ENCODE data around the gene RIMS4. TPM values are rescaled to one million over a fixed set of nuclear protein-coding genes. Genes with fewer than 3 reads are reported as not detected.

RIMS4 gene
- polyA plus RNA-seq, 4 donors, result 0.64 to 0.99 (median 0.78) TPM

- DNase-seq (ENCODE audit: low read depth in 4 of 4, low spot score in 3 of 4), result no peak
These were observed 65.2 kb downstream of the RIMS4 start for GRCh38 chr20:44745122-44745597.

- DNase-seq (ENCODE audit: low read depth in 4 of 4, low spot score in 3 of 4), result no peak
These were observed 66.3 kb downstream of the RIMS4 start for GRCh38 chr20:44743916-44744655.

GRCh38 chr20:44743080-44743701, 67.2 kb downstream of the RIMS4 start:
- DNase-seq (ENCODE audit: low read depth in 4 of 4, low spot score in 3 of 4), result no peak

- no peak for DNase-seq (ENCODE audit: low read depth in 4 of 4, low spot score in 3 of 4)
These were observed 67.9 kb downstream of the RIMS4 start for GRCh38 chr20:44742304-44743079.

- no peak for DNase-seq (ENCODE audit: low read depth in 4 of 4, low spot score in 3 of 4)
These were observed 70.4 kb downstream of the RIMS4 start for GRCh38 chr20:44739942-44740341.

GRCh38 chr20:44738813-44739477, 71.4 kb downstream of the RIMS4 start:
- DNase-seq (ENCODE audit: low read depth in 4 of 4, low spot score in 3 of 4), result no peak

GRCh38 chr20:44737116-44737515, 73.2 kb downstream of the RIMS4 start:
- no peak for DNase-seq (ENCODE audit: low read depth in 4 of 4, low spot score in 3 of 4)

- no peak for DNase-seq (ENCODE audit: low read depth in 4 of 4, low spot score in 3 of 4)
These were observed 74.0 kb downstream of the RIMS4 start for GRCh38 chr20:44736170-44737021.

GRCh38 chr20:44735816-44736169, 74.6 kb downstream of the RIMS4 start:
- no peak for DNase-seq (ENCODE audit: low read depth in 4 of 4, low spot score in 3 of 4)

GRCh38 chr20:44734938-44735337, 75.4 kb downstream of the RIMS4 start:
- no peak for DNase-seq (ENCODE audit: low read depth in 4 of 4, low spot score in 3 of 4)

- DNase-seq (ENCODE audit: low read depth in 4 of 4, low spot score in 3 of 4), result no peak
These were observed 76.8 kb downstream of the RIMS4 start for GRCh38 chr20:44733341-44734069.

- DNase-seq (ENCODE audit: low read depth in 4 of 4, low spot score in 3 of 4), result no peak
These were observed 78.0 kb downstream of the RIMS4 start for GRCh38 chr20:44732327-44732726.

- DNase-seq (ENCODE audit: low read depth in 4 of 4, low spot score in 3 of 4), result no peak
These were observed 78.7 kb downstream of the RIMS4 start for GRCh38 chr20:44731657-44732056.

GRCh38 chr20:44730441-44730840, 79.9 kb downstream of the RIMS4 start:
- no peak for DNase-seq (ENCODE audit: low read depth in 4 of 4, low spot score in 3 of 4)

- peak in 1 of 4 donors; percentile 40 for DNase-seq (ENCODE audit: low read depth in 4 of 4, low spot score in 3 of 4)
These were observed 81.4 kb downstream of the RIMS4 start for GRCh38 chr20:44728801-44729443.

GRCh38 chr20:44727651-44728050, 82.7 kb downstream of the RIMS4 start:
- no peak for DNase-seq (ENCODE audit: low read depth in 4 of 4, low spot score in 3 of 4)

- DNase-seq (ENCODE audit: low read depth in 4 of 4, low spot score in 3 of 4), result no peak
These were observed 83.3 kb downstream of the RIMS4 start for GRCh38 chr20:44727039-44727438.

- no peak for DNase-seq (ENCODE audit: low read depth in 4 of 4, low spot score in 3 of 4)
These were observed 84.5 kb downstream of the RIMS4 start for GRCh38 chr20:44725837-44726236.

Data from right renal pelvis (tissue), 4 donors.